GM12864 (cell line): ENCODE measurements around the gene ZBTB8A.

ENCODE experiments used
- DNase-seq: peaks from one replicate; pipeline ENCODE4 v3.0.0-alpha.2; 2011; ENCODE audit warnings: low read depth
- H3K4me3 ChIP-seq: 2 replicates; pipeline ENCODE4 v1.5.1; 2011; ENCODE audit warnings: mild to moderate bottlenecking, low read depth, low read length, control low read depth
- CTCF ChIP-seq: IDR thresholded peaks from 2 replicates; pipeline ENCODE4 v1.5.1; 2011; ENCODE audit warnings: low read depth, mild to moderate bottlenecking, moderate library complexity, low read length, control low read depth, inconsistent platforms; ENCODE audit errors: missing control alignments

ZBTB8A gene

GRCh38 chr1:32606565-32607371 is 67.5 kb downstream of the ZBTB8A start:
- H3K4me3 ChIP-seq = no peak overlapping the region
- no peak for DNase-seq
- TF ChIP-seq CTCF = no peak

DNA sequence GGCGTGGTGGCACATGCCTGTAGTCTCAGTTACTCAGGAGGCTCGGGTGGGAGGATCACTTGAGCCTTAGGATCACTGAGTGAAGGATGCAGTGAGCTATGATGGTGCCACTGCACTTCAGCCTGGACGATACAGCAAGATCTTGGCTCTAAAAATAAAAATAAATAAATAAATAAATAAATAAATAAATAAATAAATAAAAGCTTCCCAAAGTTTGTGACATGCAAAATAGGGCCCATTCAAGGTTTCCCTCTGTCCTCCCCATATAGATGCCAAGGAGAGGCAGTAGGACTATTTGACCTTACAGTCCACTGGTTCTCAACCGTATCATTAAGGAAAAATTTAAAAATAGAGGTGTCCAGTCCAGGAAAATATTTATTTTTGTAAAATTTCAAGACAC is 70.0 kb downstream of the ZBTB8A start:
- no peak overlapping the region for H3K4me3 ChIP-seq
- no peak for TF ChIP-seq CTCF
- DNase-seq = no peak

DNA sequence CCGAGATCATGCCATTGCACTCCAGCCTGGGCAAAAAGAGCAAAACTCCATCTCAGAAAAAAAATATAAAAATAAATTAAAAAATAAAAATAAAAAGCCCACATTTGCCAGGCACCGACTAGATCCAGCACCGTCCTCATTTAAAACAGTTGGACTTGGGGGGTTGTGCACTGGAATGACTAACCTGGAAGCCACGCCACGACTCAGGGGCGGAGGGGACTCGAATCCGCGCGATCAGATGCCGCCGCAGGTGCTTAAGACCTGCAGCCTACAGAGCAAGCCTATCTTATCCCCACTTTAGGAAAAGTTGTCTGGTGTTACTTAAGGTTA is 72.6 kb downstream of the ZBTB8A start:
- H3K4me3 ChIP-seq = peak overlapping the region; percentile 60
- DNase-seq = no peak
- no peak for TF ChIP-seq CTCF

DNA sequence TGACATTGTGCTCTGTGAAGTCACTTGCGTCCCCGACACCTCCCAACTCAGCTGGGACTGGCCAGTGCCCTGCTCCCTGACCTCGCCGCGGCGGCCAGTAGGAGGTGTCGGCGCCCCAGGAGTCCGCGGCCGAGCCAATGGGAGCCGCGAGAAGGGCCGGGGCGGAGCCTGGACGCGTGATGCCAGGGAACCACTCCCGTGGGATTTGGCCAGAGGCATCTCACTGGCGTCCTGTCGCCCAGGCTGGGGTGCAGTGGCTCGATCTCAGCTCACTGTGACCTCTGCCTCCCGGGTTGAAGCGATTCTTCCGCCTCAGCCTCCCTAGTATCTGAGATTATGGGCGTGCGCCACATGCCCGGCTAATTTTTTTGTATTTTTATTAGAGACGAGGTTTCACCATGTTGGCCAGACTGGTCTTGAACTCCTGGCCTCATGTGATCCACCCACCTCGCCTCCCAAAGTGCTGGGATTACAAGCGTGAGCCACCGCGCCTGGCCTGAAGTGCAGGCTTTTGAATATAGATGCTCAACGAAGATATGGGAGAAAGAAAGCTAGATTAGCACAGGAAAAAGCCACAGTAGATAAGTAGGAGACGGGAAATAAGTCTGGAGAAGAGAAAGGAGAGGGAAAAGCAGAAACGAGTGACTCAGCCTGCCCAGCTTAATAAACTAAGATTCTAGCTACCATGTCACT is 73.1 kb downstream of the ZBTB8A start:
- DNase-seq = no peak
- peak; percentile 39 for TF ChIP-seq CTCF
- H3K4me3 ChIP-seq = peak overlapping the region; percentile 60

GRCh38 chr1:32613472-32613871 is 74.2 kb downstream of the ZBTB8A start:
- TF ChIP-seq CTCF = no peak

GRCh38 chr1:32618673-32619221 is 79.5 kb downstream of the ZBTB8A start:
- no peak for DNase-seq
- H3K4me3 ChIP-seq = no peak overlapping the region
- no peak for TF ChIP-seq CTCF

More at GRCh38 chr1:32613472-32613871, 74.2 kb downstream of the ZBTB8A start:
- DNase-seq = no peak
- no peak overlapping the region for H3K4me3 ChIP-seq
